NT2/D1 (cell line): ENCODE data around the gene YEATS4.

Source experiments
- DNase-seq: peaks from one replicate; pipeline ENCODE4 v3.0.0-alpha.2; 2011; ENCODE audit warnings: low read depth, low spot score
- H3K27me3 ChIP-seq: 2 replicates; pipeline ENCODE4 v1.6.0; 2011; ENCODE audit warnings: mild to moderate bottlenecking; ENCODE audit not compliant: insufficient read length, insufficient read depth
- H3K36me3 ChIP-seq: 2 replicates; pipeline ENCODE4 v1.6.1; 2011; ENCODE audit warnings: mild to moderate bottlenecking, low read length, mixed read lengths; ENCODE audit not compliant: insufficient read depth, insufficient read length
- H3K4me1 ChIP-seq: 2 replicates; pipeline ENCODE4 v1.5.1; 2011; ENCODE audit not compliant: insufficient read depth, insufficient read length
- H3K4me3 ChIP-seq: 2 replicates; pipeline ENCODE4 v1.5.1; 2011; ENCODE audit warnings: low read depth; ENCODE audit not compliant: insufficient read length
- H3K9ac ChIP-seq: 2 replicates; pipeline ENCODE4 v1.6.0; 2011; ENCODE audit warnings: low read depth; ENCODE audit not compliant: insufficient read length
- H3K9me3 ChIP-seq: 2 replicates; pipeline ENCODE4 v1.5.1; 2011; ENCODE audit warnings: mild to moderate bottlenecking, low read length; ENCODE audit not compliant: insufficient read depth
- SUZ12 ChIP-seq: IDR thresholded peaks from 2 replicates; pipeline ENCODE4 v1.6.1; 2011; ENCODE audit not compliant: insufficient read length, insufficient read depth; ENCODE audit errors: extremely low read depth
- YY1 ChIP-seq: IDR thresholded peaks from 2 replicates; pipeline ENCODE4 v1.6.1; 2011; ENCODE audit not compliant: insufficient read length, insufficient read depth
- ZNF274 ChIP-seq: IDR thresholded peaks from 2 replicates; pipeline ENCODE4 v1.6.1; 2011; ENCODE audit warnings: mild to moderate bottlenecking, low read depth, low read length

The YEATS4 gene

GRCh38 chr12:69343885-69344612 lies 15.5 kb upstream of the YEATS4 start:
- no peaks in the 10 kb centered on the region for H3K36me3 ChIP-seq
- no peaks in the 10 kb centered on the region for H3K27me3 ChIP-seq
- TF ChIP-seq ZNF274 (no peak), SUZ12 (no peak), YY1 (no peak)
- H3K4me3 ChIP-seq: no peak overlapping the region
- no peaks in the 10 kb centered on the region for H3K9me3 ChIP-seq
- no peak overlapping the region for H3K9ac ChIP-seq
- no peaks in the 10 kb centered on the region for H3K4me1 ChIP-seq
- DNase-seq: no peak

GRCh38 chr12:69345077-69345476 lies 14.5 kb upstream of the YEATS4 start:
- no peak overlapping the region for H3K4me3 ChIP-seq
- H3K36me3 ChIP-seq: no peaks in the 10 kb centered on the region
- H3K9ac ChIP-seq: no peak overlapping the region
- no peaks in the 10 kb centered on the region for H3K27me3 ChIP-seq
- TF ChIP-seq ZNF274 (no peak), SUZ12 (no peak)
- H3K4me1 ChIP-seq: no peaks in the 10 kb centered on the region
- no peak for DNase-seq
- H3K9me3 ChIP-seq: no peaks in the 10 kb centered on the region

- Histone ChIP-seq H3K36me3 (no peaks in the 10 kb centered on the region), H3K27me3 (no peaks in the 10 kb centered on the region), H3K9ac (no peak overlapping the region), H3K4me1 (no peaks in the 10 kb centered on the region), H3K4me3 (no peak overlapping the region), H3K9me3 (no peaks in the 10 kb centered on the region)
- no peak for DNase-seq
- TF ChIP-seq SUZ12: no peak
- no peak for TF ChIP-seq YY1
- no peak for TF ChIP-seq ZNF274
Measured at GRCh38 chr12:69345742-69346141, 13.8 kb upstream of the YEATS4 start.

- Histone ChIP-seq H3K9ac (no peak within 1 kb of the TSS), H3K4me1 (no peaks in the 10 kb centered on the region), H3K36me3 (no peaks in the 10 kb centered on the region), H3K4me3 (no peak within 1 kb of the TSS), H3K27me3 (no peaks in the 10 kb centered on the region), H3K9me3 (no peaks in the 10 kb centered on the region)
- DNase-seq: no peak
- TF ChIP-seq ZNF274 (no peak), YY1 (no peak), SUZ12 (no peak)
Measured at GRCh38 chr12:69348162-69348938, 11.2 kb upstream of the YEATS4 start, which contains the start of gene LYZ. LYZ (plus strand) TSS chr12:69348381; CDS start chr12:69348409, 28 bp downstream.

GRCh38 chr12:69350002-69350626 lies 9.4 kb upstream of the YEATS4 start:
- peaks cover 3% of the 10 kb centered on the region for H3K4me1 ChIP-seq
- H3K9me3 ChIP-seq: no peaks in the 10 kb centered on the region
- no peak for TF ChIP-seq YY1
- no peak for TF ChIP-seq SUZ12
- TF ChIP-seq ZNF274: no peak
- no peaks in the 10 kb centered on the region for H3K36me3 ChIP-seq
- H3K4me3 ChIP-seq: no peak overlapping the region
- no peak overlapping the region for H3K9ac ChIP-seq
- DNase-seq: no peak
- no peaks in the 10 kb centered on the region for H3K27me3 ChIP-seq

GRCh38 chr12:69350777-69351176 lies 8.8 kb upstream of the YEATS4 start:
- no peak overlapping the region for H3K4me3 ChIP-seq
- H3K4me1 ChIP-seq: peaks cover 3% of the 10 kb centered on the region
- H3K9ac ChIP-seq: no peak overlapping the region
- TF ChIP-seq ZNF274 (no peak), SUZ12 (no peak), YY1 (no peak)
- H3K36me3 ChIP-seq: no peaks in the 10 kb centered on the region
- H3K9me3 ChIP-seq: no peaks in the 10 kb centered on the region
- DNase-seq: no peak
- H3K27me3 ChIP-seq: no peaks in the 10 kb centered on the region

GRCh38 chr12:69351462-69352236 lies 7.9 kb upstream of the YEATS4 start:
- DNase-seq: no peak
- no peak overlapping the region for H3K4me3 ChIP-seq
- H3K9ac ChIP-seq: no peak overlapping the region
- no peaks in the 10 kb centered on the region for H3K27me3 ChIP-seq
- TF ChIP-seq SUZ12 (no peak), ZNF274 (no peak), YY1 (no peak)
- no peaks in the 10 kb centered on the region for H3K36me3 ChIP-seq
- H3K9me3 ChIP-seq: no peaks in the 10 kb centered on the region
- H3K4me1 ChIP-seq: peaks cover 3% of the 10 kb centered on the region
